ENCODE measurements around the gene RNF17.
A peak's percentile ranks its signal among the peaks of the same experiment; 100 is the strongest.
"Not testable (repeated sequence)": the region's sequence is repeated elsewhere in the genome, so short reads cannot be mapped to it uniquely, and the experiment has no call there.

Gene RNF17, protein sequence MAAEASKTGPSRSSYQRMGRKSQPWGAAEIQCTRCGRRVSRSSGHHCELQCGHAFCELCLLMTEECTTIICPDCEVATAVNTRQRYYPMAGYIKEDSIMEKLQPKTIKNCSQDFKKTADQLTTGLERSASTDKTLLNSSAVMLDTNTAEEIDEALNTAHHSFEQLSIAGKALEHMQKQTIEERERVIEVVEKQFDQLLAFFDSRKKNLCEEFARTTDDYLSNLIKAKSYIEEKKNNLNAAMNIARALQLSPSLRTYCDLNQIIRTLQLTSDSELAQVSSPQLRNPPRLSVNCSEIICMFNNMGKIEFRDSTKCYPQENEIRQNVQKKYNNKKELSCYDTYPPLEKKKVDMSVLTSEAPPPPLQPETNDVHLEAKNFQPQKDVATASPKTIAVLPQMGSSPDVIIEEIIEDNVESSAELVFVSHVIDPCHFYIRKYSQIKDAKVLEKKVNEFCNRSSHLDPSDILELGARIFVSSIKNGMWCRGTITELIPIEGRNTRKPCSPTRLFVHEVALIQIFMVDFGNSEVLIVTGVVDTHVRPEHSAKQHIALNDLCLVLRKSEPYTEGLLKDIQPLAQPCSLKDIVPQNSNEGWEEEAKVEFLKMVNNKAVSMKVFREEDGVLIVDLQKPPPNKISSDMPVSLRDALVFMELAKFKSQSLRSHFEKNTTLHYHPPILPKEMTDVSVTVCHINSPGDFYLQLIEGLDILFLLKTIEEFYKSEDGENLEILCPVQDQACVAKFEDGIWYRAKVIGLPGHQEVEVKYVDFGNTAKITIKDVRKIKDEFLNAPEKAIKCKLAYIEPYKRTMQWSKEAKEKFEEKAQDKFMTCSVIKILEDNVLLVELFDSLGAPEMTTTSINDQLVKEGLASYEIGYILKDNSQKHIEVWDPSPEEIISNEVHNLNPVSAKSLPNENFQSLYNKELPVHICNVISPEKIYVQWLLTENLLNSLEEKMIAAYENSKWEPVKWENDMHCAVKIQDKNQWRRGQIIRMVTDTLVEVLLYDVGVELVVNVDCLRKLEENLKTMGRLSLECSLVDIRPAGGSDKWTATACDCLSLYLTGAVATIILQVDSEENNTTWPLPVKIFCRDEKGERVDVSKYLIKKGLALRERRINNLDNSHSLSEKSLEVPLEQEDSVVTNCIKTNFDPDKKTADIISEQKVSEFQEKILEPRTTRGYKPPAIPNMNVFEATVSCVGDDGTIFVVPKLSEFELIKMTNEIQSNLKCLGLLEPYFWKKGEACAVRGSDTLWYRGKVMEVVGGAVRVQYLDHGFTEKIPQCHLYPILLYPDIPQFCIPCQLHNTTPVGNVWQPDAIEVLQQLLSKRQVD (N-terminal part only)

DNA sequence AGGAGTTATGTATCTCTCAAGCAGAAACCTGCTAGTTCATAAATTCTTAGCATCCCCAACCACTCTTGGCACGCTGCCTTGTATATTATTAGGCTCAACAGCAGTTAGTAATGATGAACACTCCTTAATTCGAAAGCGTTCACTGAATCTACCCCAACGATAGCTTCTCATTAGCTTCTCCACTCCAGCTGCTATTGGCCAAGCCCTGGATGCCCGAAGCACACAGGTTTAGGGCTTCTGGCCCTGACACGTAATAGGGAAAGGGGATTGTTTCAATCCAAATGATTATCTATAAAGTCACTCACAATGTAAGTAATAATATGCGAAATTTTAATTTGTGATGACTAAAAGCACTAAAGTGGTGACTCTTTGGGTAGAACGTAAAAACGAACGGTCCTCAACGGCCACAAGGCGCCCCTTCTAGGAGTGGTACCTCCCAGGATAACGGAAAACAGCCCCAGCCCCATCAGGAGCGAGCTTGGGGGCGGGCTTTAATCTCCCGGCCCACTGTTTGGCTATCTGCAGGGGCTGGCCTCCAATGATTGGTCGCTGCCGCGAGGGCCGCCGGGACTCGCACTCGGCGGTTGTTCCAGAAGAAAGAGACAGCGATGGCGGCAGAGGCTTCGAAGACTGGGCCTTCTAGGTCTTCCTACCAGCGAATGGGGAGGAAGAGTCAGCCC lies at the start of gene RNF17:
Gene RNF17, plus strand, starts transcription at position 574 of the 680 bp plus-strand sequence. Its CDS starts 35 bp downstream, at position 609.
- DNase-seq (ENCODE audit: low read depth) = no peak

DNA sequence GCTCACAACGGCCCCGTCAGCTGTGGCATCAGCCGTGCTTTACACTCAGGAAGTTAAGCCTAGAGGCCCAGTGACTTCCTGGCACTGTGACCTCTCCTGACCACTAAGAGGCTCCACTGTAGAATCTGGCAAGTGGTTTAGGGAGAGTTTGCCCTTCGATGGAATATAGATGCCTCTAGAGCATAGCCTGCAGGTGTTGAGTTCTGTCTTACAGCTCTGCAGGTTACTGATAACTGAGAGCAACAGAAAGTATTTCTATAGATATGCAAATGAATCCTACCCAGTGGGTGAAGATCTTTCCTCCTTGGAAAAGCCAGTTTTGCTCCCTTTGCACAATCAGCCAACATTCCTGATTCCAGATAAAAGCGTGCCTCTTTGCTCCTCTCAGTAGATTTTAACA lies 48.0 kb upstream of the RNF17 start:
- DNase-seq (ENCODE audit: low read depth) = no peak

DNA sequence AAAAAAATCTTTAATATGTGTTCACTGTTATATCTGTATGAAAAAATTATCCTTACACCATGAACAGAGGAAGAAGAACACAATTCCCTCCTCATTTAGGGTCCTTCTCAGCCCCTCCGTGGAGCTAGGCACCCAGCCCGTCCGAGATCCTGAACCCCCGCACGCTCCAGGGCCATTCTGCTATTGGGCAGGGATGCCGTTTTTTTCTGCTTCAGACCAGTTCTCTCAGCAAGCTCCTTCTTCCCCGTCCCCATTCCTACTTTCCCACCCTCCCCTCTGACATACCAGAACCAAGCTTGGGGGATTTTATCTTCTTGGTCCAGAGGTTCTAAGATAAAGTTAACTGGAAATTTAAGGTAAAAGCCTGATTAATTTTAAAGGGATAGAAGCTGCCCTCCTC lies 47.5 kb upstream of the RNF17 start:
- DNase-seq (ENCODE audit: low read depth) = no peak

DNA sequence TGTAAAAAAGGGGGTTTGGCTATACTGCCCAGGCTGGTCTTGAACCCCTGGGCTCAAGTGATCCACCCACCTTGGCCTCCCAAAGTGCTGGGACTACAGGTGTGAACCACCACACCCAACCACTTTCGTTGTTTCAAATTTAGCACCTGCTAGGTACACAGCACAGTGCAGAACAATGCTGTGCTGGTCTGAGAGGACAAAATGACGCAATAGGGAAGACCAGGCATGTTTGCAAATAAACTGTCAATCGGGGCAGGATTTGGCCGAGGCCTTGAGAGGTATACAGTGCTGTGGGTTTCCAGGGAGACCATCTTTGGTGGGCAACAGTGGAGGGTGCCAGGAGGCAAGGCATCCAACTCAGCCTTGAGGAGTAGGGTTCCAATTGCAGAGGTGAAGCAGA lies 46.8 kb upstream of the RNF17 start:
- no peak for DNase-seq (ENCODE audit: low read depth)

GRCh38 chr13:24718192-24718965 lies 45.6 kb upstream of the RNF17 start:
- DNase-seq (ENCODE audit: low read depth) = no peak

- DNase-seq (ENCODE audit: low read depth) = no peak
Measured at GRCh38 chr13:24719139-24719538, 44.8 kb upstream of the RNF17 start.

GRCh38 chr13:24723206-24723605 lies 40.8 kb upstream of the RNF17 start:
- DNase-seq (ENCODE audit: low read depth) = no peak

DNA sequence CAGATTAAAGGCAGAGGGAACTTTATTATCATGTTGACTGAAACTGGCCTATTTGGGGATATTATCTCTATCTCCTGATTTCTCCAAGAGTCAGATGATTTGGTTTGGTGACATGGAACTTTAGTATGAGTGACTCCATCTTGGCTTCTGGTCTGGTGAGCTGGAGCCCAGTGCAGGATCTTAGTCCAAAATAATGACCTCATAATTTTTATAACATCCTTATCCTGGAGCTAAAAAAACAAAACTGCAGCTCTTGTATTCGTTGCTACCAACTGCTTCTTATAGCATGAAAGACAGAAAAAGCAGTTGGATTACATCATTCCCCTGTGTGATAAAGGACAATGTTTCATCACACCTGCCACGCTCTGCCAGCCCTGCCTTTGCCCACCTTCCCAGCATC lies 39.3 kb upstream of the RNF17 start:
- no peak for DNase-seq (ENCODE audit: low read depth)

DNA sequence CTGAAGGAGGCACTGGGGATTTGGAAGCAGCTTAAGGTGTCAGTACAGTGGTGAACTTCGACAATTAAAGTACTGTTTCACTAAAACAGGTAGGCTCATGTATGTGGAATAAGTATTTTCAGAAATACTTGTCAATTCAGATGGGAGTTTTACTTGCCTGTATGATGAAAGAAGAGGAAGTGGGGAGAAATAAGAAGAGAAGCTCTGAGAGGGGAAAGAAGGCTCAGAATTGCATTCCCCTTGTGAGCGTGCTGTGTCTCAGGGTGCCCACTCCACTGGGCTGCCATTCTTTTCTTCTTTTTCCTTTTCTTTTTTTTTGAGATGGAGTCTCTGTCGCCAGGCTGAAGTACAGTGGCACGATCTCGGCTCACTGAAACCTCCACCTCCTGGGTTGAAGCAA lies 38.6 kb upstream of the RNF17 start:
- no peak for DNase-seq (ENCODE audit: low read depth)

- DNase-seq (ENCODE audit: low read depth) = peak; percentile 62
Measured at GRCh38 chr13:24727731-24728601, 36.0 kb upstream of the RNF17 start.

DNA sequence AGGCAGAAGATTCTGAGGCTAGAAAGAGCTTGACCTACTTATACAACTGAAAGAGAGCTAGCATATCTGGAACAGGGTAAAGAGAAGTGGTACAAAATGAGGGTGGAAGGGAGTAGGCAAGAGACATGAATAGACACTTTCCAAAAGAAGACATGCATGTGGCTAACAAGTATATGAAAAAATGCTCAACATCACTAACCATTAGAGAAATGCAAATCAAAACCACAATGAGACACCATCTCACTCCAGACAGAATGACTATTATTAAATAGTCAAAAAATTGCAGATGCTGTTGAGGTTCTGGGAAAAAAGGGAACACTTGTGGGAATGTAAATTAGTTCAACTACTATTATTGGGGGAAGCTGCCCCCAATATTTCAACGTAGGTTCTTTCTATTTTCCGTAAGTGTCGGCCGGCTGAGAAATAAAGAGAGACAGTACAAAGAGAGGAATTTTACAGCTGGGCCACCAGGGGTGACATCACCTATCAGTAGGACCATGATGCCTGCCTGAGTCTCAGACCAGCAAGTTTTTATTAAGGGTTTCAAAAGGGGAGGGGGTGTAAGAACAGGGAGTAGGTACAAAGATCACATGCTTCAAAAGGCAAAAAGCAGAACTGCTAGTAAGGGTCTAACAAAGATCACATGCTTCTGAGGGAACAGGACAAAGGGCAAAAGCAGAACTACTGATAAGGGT lies 32.9 kb upstream of the RNF17 start:
- not testable (repeated sequence) for DNase-seq (ENCODE audit: low read depth)

DNA sequence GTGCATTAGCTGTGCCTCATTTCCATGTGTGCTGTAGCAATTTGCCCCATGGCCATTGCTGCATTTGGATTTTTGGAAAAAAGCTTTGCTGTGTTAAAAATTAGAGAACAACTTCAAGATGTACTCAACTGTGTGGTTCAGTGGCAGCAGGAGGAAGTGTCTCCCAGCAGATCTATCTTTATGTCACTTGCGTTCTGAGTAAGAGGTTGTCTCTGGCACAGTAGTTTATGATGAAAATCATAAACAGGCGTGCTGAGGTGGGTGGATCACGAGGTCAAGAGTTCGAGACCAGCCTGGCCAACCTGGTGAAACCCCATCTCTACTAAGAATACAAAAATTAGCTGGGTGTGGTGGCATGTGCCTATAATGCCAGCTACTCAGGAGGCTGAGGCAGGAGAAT lies 29.0 kb upstream of the RNF17 start:
- no peak for DNase-seq (ENCODE audit: low read depth)

DNA sequence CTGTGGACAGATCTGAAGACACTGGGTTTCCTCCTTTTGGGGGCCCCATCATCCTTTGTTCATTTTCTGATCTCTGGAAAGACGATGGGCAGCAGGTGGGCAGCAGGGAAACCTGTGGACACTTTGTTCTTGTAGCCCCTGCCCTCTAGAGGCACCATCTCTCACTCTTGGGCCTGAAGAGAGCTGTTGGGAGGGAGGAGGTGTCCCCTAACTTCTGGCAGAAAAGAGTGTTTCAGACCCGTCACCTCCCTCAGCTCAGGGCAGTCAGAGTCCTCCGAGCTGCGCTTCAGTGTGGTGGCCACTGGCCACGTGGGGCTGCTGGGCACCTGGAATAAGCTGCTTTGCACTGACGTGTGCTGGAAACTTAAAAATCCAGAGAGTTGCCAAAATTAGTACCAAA lies 26.9 kb upstream of the RNF17 start:
- no peak for DNase-seq (ENCODE audit: low read depth)

- DNase-seq (ENCODE audit: low read depth) = no peak
Measured at GRCh38 chr13:24738366-24738847, 25.6 kb upstream of the RNF17 start.

DNA sequence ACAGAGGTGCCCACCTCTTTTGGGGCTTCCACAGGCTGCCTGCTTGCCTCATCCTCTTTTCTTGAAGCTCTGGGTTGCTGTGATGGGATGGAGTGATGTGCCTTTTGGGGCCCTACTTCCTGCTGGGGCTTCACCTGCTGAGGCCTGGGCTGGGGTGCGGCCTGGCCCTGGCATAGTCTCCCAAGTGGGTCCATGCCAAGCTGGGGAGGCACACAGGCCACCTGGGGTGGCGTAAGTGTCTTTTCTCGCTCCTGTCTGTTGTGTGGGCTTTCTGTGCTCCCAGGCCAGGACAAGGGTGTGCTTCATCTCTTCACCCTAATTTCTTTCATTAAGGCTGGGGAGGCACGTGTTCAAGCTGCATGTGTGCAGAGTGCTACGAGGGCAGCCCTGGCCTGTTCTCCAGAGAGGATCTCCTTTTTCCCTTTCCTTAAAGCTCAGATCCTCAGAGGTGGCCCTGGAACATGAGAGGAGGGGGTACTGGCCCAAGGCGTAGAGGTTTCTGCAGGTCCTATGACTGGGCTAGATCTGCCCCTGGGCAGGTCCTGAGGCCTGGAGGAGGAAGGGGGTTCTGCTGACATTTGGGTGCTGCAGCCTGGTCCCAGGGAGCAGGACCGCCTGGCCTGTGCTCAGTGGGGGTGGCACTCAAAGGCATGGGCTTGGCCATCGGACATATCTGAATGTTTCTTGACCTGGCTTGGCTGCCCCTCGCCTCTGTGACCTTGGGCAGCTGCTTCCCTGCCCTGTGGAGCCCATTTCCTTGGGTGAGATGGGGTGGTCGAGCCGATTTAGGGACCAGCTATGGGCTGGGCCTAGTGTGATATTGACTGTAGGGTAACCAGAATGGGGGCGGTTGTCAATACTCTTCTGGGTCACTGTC lies 23.7 kb upstream of the RNF17 start:
- DNase-seq (ENCODE audit: low read depth) = no peak

DNA sequence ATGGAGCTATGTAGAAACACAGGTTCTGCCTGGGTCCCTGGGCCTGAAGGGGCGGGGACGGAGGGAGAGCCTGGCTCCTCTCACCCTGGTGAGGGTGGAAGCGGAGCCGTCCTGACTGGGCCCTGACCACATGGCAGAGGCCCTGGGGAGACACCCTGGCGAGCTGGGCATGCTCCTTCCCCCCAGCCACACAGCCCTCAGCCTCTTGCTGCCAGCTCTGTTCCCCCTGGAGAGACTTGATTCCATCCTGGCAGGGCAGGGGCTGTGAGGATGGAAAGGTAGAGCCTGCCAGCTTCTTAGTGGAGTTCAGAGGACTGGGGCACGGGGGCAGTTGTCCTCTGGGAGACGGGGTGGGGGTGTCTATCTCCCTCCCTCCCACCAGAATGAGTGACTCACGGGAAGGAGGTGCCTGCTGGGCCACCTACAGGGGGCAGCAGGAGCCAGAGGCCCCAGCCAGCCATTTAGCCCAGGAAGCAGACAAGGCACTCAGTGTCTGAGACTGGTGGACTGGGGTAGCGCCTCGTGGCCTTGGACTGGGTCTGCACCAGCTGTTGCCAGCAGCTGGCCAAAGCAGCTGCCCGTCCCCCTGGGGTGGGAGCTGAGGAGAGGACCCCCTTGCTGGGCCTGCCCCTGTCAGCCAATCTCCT lies 22.8 kb upstream of the RNF17 start:
- no peak for DNase-seq (ENCODE audit: low read depth)

DNA sequence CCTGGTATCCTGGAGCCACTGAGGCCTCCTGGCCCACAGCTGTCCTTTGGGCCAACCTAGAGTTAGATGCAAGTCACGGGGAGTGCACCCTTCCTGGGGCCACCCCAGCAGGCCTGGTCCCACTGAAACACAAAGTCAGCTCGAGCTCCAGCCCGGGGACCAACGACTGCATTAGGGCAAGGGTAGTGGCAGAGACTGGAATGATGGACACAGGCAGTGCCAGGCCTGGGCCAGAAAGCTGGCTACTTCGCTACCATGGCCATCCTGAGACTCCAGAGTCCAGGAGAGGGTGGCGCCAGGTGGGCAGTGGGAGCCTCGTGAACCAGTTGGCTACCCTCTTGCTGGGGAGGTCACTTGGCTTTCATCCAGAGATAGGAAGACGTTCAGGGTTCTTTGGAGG lies 22.2 kb upstream of the RNF17 start:
- no peak for DNase-seq (ENCODE audit: low read depth)

DNA sequence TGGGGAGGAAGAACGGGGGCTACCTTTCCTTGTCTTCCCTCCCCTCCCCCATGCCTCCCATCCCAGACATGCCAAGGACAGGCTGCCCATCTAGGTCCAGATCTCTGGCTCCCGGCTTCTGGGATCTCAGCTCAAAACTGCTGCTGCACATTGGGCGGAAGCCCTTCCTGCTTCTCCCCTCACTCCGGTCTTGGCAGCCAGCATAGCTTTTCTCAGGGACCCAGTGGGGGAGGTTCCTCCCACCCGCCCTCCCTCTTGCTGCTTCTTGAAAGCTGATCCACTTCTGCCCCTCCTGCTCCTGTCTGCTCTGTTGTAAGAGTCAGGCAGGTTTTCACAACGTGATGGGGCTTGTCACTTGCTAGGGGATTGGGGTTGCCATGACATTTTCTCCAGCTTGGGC lies 21.7 kb upstream of the RNF17 start:
- no peak for DNase-seq (ENCODE audit: low read depth)

All from GM04504 (cell line).